ENCODE measurements around the gene FAM50A.

- no peak for TF ChIP-seq ZBTB33 (IDR thresholded peaks at IDR 0.05)
- TF ChIP-seq RAD21 (IDR thresholded peaks at IDR 0.05) = no peak
Measured at GRCh38 chrX:154430916-154431315, 13.0 kb upstream of the FAM50A start.

All from liver (tissue), 2 donors.